HS-27A (cell line): ENCODE results near the gene MZT2B.
"Not testable (repeated sequence)": the region's sequence is repeated elsewhere in the genome, so short reads cannot be mapped to it uniquely, and the experiment has no call there.

Source experiments
- DNase-seq: peaks from one replicate; pipeline ENCODE4 v3.0.0-alpha.2; 2012; ENCODE audit warnings: low read depth, missing footprints

Gene MZT2B

GRCh38 chr2:130180404-130181324 lies 1.4 kb upstream of the MZT2B start:
- not testable (repeated sequence) for DNase-seq

DNA sequence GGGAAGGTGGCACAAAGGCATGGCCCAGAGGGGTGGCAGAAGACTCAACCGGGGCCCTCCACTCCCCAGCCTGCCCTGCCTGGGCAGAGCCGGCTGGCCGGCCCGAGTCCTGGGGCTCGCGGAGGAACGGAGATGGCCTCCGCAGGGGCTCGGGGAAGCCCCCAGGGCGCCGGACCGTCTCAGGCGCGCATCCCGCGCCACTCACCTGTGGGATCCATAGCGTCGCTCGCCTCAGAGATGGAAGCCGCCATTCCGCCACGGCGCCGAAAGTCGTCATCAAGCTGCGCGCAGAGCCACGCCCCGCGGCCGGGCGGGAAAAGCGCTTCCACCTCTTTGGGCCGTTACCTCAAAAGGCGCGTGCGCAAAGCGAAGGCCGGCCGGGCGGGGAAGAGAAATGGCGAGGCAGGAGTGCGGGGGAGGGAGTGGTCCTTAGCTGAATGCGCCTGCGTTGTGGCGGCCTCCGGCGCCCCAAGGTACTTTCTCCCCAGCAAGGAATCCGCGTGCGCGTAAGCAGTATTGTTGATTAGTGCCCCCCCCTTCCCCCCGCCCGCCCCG lies 660 bp upstream of the MZT2B start, which contains the start of gene SMPD4:
Gene SMPD4, minus strand, starts transcription at position 278 of the 555 bp plus-strand sequence. CDS start 5,010 bp downstream, outside the sequence.
- peak; percentile 92 for DNase-seq

- DNase-seq = not testable (repeated sequence)
These were observed 907 bp downstream of the MZT2B start for GRCh38 chr2:130182826-130183511.

GRCh38 chr2:130183512-130184373 lies 1.7 kb downstream of the MZT2B start:
- DNase-seq = no peak

DNA sequence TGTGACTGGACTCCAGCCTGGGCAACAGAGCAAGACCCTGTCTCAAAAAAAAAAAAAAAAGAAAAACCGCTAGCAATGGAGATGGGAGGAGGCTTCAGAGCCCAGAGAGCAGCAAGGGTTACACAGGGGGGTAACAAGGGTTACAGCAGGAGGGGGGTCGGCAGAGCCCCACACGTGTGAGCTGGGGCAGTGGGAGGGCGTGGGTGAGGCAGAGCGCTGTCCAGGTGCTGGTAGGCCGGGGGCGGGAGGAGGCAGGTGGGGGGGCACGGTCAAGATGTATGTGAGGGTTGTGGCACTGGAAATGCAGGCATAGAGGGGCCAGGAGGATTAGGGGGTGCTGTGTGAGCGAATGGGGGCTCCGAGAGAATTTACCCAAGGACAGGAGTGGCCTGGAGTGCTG lies 3.4 kb downstream of the MZT2B start:
- no peak for DNase-seq

GRCh38 chr2:130185896-130186295 lies 3.8 kb downstream of the MZT2B start:
- DNase-seq = no peak

GRCh38 chr2:130186391-130186790 lies 4.3 kb downstream of the MZT2B start:
- DNase-seq = no peak

- no peak for DNase-seq
These were observed 5.2 kb downstream of the MZT2B start for GRCh38 chr2:130187268-130187667.

- not testable (repeated sequence) for DNase-seq
These were observed 6.1 kb downstream of the MZT2B start for GRCh38 chr2:130187859-130188792.

- DNase-seq = not testable (repeated sequence)
These were observed 6.9 kb downstream of the MZT2B start for GRCh38 chr2:130188958-130189357.

DNA sequence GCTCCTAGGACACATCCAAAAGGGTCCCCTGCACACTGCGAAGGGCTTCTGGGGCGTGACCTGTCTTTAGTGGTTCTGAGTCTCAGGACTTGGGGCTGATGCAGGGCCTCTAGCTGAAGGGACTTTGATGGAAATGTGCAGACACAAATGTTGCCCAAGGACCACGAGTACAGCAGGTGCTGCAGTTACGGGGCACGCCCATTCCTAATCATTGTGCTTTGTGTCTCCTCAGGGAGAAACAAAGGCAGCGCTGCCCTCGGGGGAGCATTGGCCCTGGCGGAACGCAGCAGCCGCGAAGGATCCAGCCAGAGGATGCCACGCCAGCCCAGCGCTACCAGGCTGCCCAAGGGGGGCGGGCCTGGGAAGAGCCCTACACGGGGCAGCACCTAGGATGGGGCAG lies 8.2 kb downstream of the MZT2B start:
- DNase-seq = no peak

GRCh38 chr2:130191319-130191718 lies 9.3 kb downstream of the MZT2B start:
- not testable (repeated sequence) for DNase-seq

- not testable (repeated sequence) for DNase-seq
These were observed 10.4 kb downstream of the MZT2B start for GRCh38 chr2:130192451-130192850.

DNA sequence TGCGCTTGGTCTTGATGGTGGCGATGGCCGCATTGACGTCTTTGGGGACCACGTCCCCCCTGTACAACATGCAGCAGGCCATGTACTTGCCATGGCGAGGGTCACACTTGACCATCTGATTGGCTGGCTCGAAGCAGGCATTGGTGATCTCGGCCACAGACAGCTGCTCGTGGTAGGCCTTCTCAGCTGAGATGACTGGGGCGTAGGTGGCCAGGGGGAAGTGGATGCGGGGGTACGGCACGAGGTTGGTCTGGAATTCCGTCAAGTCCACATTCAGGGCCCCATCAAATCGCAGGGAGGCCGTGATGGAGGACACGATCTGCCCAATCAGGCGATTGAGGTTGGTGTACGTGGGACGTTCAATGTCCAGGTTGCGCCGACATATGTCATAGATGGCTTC lies 11.8 kb downstream of the MZT2B start:
- not testable (repeated sequence) for DNase-seq

- DNase-seq = not testable (repeated sequence)
These were observed 13.1 kb downstream of the MZT2B start for GRCh38 chr2:130195089-130195635.

DNA sequence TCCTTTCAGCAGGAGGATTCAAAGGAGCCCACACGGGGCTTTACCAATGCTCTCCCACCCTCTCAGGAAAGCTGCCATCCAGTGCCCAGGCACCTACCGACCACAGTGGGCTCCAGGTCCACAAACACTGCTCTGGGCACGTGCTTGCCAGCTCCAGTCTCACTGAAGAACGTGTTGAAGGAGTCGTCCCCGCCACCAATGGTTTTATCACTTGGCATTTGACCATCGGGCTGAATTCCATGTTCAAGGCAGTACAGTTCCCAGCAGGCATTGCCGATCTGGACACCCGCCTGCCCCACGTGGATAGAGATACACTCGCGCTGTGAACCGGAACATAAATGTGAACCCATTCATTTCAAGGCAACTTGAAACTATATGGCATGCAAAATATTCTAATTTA lies 14.0 kb downstream of the MZT2B start:
- DNase-seq = not testable (repeated sequence)

DNA sequence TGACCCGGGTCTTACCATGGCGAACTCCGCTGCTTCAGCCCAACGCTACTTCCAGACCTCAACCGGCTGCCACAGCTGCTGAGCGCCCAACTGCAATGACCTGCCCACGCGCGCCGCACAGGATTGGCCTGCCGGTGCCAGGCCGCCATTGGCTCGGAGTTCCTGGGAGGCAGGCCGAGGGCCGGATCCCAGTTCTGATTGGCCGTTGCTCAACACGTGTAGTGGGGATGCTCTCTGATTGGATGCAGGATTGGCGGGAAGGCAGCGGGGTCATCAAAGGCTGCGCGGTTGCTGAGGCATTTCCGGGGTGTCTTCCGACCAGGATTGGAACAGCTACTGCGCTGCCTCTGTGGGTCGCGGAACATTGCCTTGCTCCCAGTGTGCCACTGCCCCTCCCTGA lies 16.3 kb downstream of the MZT2B start, which contains the start of gene TUBA3E:
Gene TUBA3E, minus strand, starts transcription at position 97 of the 400 bp plus-strand sequence. Its CDS starts 79 bp downstream, at position 18.
- no peak for DNase-seq

DNA sequence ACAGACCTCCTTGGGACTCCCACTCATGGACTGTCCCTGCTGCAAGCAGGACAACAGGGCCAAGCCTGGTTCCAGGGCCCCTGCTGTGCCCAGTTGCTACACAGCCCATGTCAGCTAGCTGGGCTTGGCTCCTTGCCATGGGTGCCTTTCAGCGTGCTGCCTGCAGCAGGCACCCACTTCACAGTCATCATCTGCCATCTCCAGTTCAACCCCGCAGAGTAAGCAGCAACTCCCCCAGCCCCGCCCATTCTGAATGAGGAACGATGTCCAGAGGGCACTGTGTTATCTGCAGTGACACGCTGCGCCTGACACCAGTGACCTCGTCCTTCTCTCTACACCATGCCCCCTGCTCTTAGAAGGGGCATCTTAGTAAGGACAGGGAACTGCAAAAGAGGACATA lies 20.5 kb downstream of the MZT2B start:
- DNase-seq = not testable (repeated sequence)

DNA sequence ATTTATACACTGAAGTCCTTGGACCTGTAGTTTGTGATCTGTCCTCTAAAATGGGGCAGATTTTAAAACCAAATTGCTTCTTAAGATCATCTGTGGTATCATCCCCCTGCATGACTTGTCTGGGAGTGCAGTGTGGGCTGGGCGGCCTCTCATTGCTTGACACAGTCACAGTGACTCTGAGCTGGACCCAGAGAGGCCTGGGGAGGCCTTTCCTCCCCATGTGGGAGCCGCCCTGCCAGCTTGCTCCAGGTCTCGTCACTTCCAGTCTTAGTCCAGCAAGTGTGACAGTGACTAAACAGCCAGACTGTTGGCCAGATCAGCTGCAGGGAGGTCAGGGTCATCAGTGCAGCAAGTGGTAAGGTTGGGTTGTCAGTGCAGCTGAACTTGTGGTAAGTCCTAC lies 21.1 kb downstream of the MZT2B start:
- not testable (repeated sequence) for DNase-seq

DNA sequence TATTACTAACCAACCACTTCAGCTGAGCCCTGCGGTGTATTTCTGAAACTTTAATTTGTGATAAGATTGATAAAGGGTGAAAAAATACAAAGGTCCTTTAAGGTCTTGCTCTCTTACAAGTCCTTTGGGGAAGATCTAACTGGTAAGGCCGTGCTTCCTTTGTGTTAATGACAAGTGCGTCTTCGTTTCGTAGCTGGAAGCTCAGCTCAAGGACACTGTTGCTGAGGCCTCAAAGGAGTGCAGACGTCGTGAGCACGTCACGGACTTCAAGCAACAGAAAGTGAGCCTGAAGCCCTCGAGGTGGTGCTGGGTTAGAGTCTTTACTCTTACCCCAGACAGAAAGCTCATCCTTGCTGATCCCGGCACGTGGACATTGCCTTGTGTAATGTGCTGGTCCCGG lies 25.0 kb downstream of the MZT2B start:
- DNase-seq = not testable (repeated sequence)
